Adrenal gland (tissue), 12 donors: Measurements from ENCODE around the gene SPDYE18. TPM values are rescaled to one million over a fixed set of nuclear protein-coding genes. Genes with fewer than 3 reads are reported as not detected.
A peak's percentile ranks its signal among the peaks of the same experiment; 100 is the strongest.
"Not testable (repeated sequence)": the region's sequence is repeated elsewhere in the genome, so short reads cannot be mapped to it uniquely, and the experiment has no call there.

Experiments used
- DNase-seq, 7 donors: peaks; one replicate each; pipeline ENCODE4 v3.0.0-alpha.2; 2019 to 2020
- H3K27ac ChIP-seq, 5 donors: fragments of 200-600 bp; sonication (generic) in 4 of 5; 1 replicate in 3 of 5; 2 replicates in 2 of 5; pipeline versions ENCODE4 v1.5.1 to v1.8.0; 2016 to 2020; ENCODE audit warnings: mild to moderate bottlenecking in 1 of 5
- H3K27me3 ChIP-seq: fragments of 200-600 bp; 2 replicates; pipeline ENCODE4 v1.8.0; 2021
- H3K36me3 ChIP-seq, 2 donors: fragments of 200-600 bp; replicated peaks in 1 of 2; 1 replicate in 1 of 2; 2 replicates in 1 of 2; pipeline versions ENCODE4 v1.5.1 to v1.8.0; 2018 to 2022
- H3K4me1 ChIP-seq, 2 donors: fragments of 200-600 bp; replicated peaks in 1 of 2; 1 replicate in 1 of 2; 2 replicates in 1 of 2; pipeline versions ENCODE4 v1.5.1 to v1.8.0; 2018 to 2021
- H3K4me3 ChIP-seq, 4 donors: fragments of 200-600 bp; sonication (generic) in 3 of 4; one replicate each; pipeline ENCODE4 v1.5.1; 2016 to 2018
- H3K9me3 ChIP-seq, 3 donors: fragments of 200-600 bp; sonication (generic) in 1 of 3; replicated peaks in 1 of 3; 1 replicate in 2 of 3; 2 replicates in 1 of 3; pipeline versions ENCODE4 v1.5.1 to v1.8.0; 2016 to 2021
- WGBS, 4 donors: extraction: QIAGEN DNeasy Blood & Tissue Kit in 2 of 4; methylation state at CpG; one replicate each; pipeline versions ENCODE4 v1.1.5 to v1.1.7; 2013 to 2017; 5-methylcytosine and 5-hydroxymethylcytosine counted together
- intact Hi-C, 2 donors: fragments of 100-400 bp; cut with DNase I; formaldehyde crosslinking; loops; one replicate each; pipeline versions ENCODE4 v1.14.1 to v1.15.0; 2022 to 2023
- polyA plus RNA-seq, 3 donors: library from polyadenylated mRNA; stranded (reverse); fragments of 200-250 nt in 2 of 3; fragments of 350-450 nt in 1 of 3; fragmentation: Illumina TruSeq in 1 of 3; extraction: RNeasy Lipid Tissue Mini Kit (QIAGEN cat#74804) in 1 of 3; gene quantifications; one replicate each; pipeline ENCODE4 v1.2.3, GENCODE V29; 2013 to 2014
- small RNA-seq, 2 donors: library from RNA; depleted of rRNA; stranded (forward); fragments of <200 nt; gene quantifications; one replicate each; pipeline ENCODE3, GENCODE V24; 2016
- total RNA-seq, 9 donors: library from RNA; depleted of rRNA in 4 of 9; stranded (reverse); fragments of >200 nt in 4 of 9; fragments of 120-200 nt in 1 of 9; fragmentation: NEBNext Ultra II Directional in 1 of 9; extraction: Animal tissue kit (Norgen Biotek cat#: 25700) in 1 of 9; gene quantifications; one replicate each; pipeline versions ENCODE4 v1.1.0 to v1.2.4, GENCODE V29; 2013 to 2023
- donor health status: healthy with polysubstance abuse.
- donor health status: Bipolar disorder and iron deficiency.
- donor health status: DM: yes; HTN: yes; CAD: no.
- donor health status: DM: no; HTN: no; CAD: no.
- donor health status: DM: no; HTN: no; CAD: no.
- donor health status: DM: yes; HTN: yes; CAD: no.

Gene SPDYE18
- total and polyA plus RNA-seq, 12 donors = 0.47 to 1.4 (median 0.72) TPM; not detected in 3

DNA sequence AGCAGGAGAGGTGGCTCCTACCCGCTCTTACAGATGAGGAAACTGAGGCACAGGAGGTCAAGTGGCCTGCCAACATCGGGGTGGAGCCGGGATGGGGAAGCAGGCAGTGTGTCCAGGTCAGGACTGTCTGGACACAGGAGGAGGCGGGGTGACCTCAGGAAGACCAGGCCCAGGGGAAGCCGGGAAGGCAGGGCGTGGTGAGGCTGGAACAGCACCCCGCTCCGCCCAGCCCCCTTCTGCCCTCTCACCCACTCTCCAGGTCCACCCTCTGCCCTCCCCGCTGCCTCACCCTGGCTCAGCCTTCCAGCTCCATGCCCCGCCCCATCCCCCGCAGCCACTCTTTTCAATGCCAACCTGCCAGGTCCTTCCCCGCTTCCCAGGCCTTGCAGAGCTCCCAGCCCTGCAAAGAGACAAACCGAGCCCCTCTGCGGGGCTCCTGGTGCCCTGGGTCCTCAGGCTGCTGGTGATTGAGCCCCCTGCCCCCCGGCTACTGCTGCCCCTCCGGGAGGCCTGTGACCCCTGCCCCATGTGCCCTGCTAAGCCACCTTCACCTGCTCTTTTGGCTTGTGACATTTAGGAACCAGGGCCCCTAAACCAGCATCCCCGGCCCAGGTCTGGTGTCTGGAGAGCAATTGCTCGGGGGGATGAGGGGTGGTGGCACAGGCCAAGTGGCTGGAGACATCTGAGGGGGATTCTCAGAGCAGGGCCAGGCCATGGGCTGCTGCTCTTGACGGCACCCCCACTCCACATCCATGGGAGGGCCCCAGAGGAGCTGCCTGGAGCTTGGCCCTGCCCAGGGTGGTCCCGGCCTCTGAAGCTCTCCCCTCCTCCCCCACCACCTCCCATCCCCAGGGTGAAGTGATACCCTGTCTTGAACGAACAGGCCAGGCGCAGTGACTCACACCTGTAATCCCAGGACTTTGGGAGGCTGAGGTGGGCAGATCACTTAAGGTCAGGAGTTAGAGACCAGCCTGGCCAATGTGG lies 55.9 kb downstream of the SPDYE18 start:
- H3K4me3 ChIP-seq, H3K9me3 ChIP-seq, H3K4me1 ChIP-seq, H3K27me3 ChIP-seq, intact Hi-C loops, H3K27ac ChIP-seq, H3K36me3 ChIP-seq: not testable (repeated sequence)
- peak in 1 of 7 donors; percentile 13 for DNase-seq
- 85 to 93% (median 89%) methylated on average over 3 to 13 of the region's 22 CpGs for WGBS, 4 donors

DNA sequence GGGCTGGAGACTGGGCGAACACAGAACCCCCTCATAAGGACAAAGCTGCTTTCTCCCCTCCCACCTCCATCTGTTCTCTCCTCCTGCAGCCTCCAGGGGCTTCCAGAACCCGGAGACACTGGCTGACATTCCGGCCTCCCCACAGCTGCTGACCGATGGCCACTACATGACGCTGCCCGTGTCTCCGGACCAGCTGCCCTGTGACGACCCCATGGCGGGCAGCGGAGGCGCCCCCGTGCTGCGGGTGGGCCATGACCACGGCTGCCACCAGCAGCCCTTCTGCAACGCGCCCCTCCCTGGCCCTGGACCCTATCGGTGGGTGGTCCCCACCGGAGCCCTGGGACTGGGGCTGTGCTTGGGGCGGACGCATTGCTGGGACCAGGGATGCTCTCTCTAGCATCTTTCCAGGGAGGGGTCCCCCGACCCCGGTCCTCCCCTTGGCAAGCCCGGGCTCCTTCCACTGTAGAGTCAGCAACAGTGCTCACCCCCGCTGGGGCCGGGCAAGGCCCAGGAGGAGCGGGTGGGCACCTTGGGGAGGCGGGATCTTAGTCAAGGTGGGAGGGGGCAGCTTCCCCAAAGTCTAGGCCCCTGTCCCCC lies 56.8 kb downstream of the SPDYE18 start:
- H3K4me1 ChIP-seq, intact Hi-C loops, DNase-seq, H3K36me3 ChIP-seq, H3K27me3 ChIP-seq, H3K4me3 ChIP-seq, H3K9me3 ChIP-seq, H3K27ac ChIP-seq: not testable (repeated sequence)
- 88 to 100% (median 93%) methylated on average over 6 to 19 of the region's 27 CpGs for WGBS, 4 donors

DNA sequence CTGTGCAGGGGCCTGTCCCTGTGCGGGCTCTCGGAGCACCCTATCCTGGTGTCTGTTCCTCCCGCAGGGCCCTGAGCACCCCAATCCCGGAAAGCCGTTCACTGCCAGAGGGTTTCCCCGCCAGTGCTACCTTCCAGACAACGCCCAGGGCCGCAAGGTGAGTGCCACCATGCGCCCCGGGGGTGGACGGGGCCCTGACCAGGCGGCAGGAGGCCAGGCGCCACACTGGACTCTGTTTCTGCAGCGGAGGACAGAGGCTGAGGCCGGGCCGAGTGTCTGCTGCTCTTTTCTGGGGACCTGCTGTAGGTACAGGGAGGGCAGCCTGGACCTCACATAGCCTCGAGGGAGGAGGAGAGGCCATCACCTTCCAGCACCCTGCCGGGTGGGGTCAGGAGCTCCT lies 58.2 kb downstream of the SPDYE18 start:
- H3K4me3 ChIP-seq, H3K36me3 ChIP-seq, H3K27ac ChIP-seq, H3K4me1 ChIP-seq, DNase-seq, H3K27me3 ChIP-seq, intact Hi-C loops, H3K9me3 ChIP-seq: not testable (repeated sequence)
- 91 to 95% methylated on average over 8 to 11 of the region's 18 CpGs; no CpG with 5 or more reads in 2 of the 4 donors for WGBS, 4 donors

DNA sequence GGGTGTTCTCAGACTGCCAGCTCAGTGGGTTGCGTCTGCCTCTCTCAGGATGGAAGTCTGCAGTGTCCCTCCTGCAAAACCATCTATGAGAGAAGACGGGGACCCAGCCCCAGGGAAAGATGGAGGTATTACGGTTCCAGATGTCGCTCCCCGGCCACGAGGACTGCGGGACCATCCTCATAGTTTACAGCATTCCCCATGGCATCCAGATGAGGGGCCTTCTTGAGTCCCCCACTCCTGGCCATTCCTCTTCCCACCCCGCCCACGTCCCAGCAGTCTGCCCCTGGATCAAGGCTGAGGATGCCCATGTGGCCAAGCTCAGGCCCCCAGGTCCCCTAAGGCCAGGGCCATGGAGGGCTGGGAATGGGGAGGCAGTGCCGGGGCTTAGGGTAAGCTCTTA lies 59.1 kb downstream of the SPDYE18 start:
- H3K36me3 ChIP-seq, H3K9me3 ChIP-seq, H3K27me3 ChIP-seq, DNase-seq, intact Hi-C loops, H3K4me1 ChIP-seq, H3K27ac ChIP-seq, H3K4me3 ChIP-seq: not testable (repeated sequence)
- WGBS, 4 donors = 95 to 99% methylated on average over 10 of the region's 10 CpGs; no CpG with 5 or more reads in 2 of the 4 donors

DNA sequence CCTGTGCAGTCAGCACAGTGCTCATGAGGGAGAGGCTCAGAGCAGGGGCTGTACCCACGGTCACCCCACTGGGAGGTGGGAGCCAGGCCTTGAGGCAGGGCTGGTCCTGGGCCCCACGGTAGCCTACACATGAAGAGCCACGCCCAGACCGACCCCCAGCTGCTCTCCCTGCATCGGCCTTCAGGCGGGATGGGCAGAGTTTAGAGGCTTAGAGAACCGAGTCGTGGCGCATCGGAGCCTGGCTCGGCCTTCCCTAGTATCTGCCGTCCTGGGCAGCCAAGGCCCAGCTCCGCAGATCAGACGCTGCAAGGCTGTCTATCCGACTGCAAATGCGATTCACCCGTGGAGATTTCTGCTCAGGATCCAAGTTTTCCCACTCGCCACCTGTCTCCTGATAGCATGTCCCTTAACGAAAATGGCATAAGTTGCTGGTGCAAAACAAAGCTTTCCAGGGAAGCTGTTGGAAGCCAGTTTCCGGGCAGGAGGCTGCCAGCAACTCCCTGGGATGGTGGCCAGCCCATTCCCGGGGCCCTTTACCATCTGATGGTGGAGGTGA lies 59.6 kb downstream of the SPDYE18 start:
- 92 to 100% (median 95%) methylated on average over 2 to 21 of the region's 21 CpGs for whole genome bisulfite sequencing, 4 donors
- intact Hi-C loops, DNase-seq: not testable (repeated sequence)

DNA sequence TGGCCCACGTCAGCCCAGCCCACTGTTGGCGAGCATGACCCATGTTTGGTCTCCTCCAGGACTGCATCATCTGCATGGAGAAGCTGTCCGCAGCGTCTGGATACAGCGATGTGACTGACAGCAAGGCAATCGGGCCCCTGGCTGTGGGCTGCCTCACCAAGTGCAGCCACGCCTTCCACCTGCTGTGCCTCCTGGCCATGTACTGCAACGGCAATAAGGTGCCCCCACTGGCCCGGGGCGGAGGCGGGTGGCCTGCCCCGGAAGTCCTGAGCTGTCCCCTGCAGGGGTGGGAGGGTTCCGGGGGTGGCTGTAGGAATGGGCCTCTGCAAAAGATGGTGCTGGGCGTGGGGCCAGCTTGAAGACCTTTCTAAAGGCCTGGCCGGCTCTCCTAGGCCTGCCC lies 60.3 kb downstream of the SPDYE18 start:
- H3K27ac ChIP-seq, H3K4me3 ChIP-seq, H3K9me3 ChIP-seq, H3K36me3 ChIP-seq, H3K4me1 ChIP-seq, intact Hi-C loops, H3K27me3 ChIP-seq, DNase-seq: not testable (repeated sequence)
- WGBS, 4 donors = 80 to 93% (median 86%) methylated on average over 1 to 15 of the region's 15 CpGs

More for the DNA sequence above, 59.6 kb downstream of the SPDYE18 start:
- H3K4me1 ChIP-seq, H3K27ac ChIP-seq, H3K27me3 ChIP-seq, H3K4me3 ChIP-seq, H3K9me3 ChIP-seq, H3K36me3 ChIP-seq: not testable (repeated sequence)

Small RNAs within 50 kb of the gene (small RNA-seq; reads per million reads assigned to genes)
- 0 reads per million in 2 donors for gene RF00019

Other genes with a start within 250 kb of the SPDYE18 start
- not detected for gene SPDYE17, start 30.2 kb downstream of the SPDYE18 start, total RNA-seq
- not detected for gene SPDYE17, start 30.2 kb downstream of the SPDYE18 start, polyA plus RNA-seq
- gene CCDC146, start 60.1 kb upstream of the SPDYE18 start, total RNA-seq = 1 to 10 TPM in 8 of 9 donors, under 1 TPM in 1; 0.79 to 6.9 (median 4.9) TPM
- 1 to 10 TPM; 2.4 to 8.7 (median 5.4) TPM for gene CCDC146, start 60.1 kb upstream of the SPDYE18 start, polyA plus RNA-seq
- 10 to 100 TPM in 8 of 9 donors, 1 to 10 TPM in 1; 8.4 to 71.7 (median 27.6) TPM for gene FGL2, start 137.3 kb upstream of the SPDYE18 start, total RNA-seq
- gene FGL2, start 137.3 kb upstream of the SPDYE18 start, polyA plus RNA-seq = 10 to 100 TPM in 1 of 3 donors, 1 to 10 TPM in 2; 4.8 to 18.0 (median 6.8) TPM